GM12865 (cell line): ENCODE measurements around the gene KPNA4.
"Not testable (repeated sequence)": the region's sequence is repeated elsewhere in the genome, so short reads cannot be mapped to it uniquely, and the experiment has no call there.

Experiments used
- DNase-seq: peaks from one replicate; pipeline ENCODE4 v3.0.0; 2010; ENCODE audit warnings: low read depth
- H3K4me3 ChIP-seq: 2 replicates; pipeline ENCODE4 v1.5.1; 2011; ENCODE audit warnings: mild to moderate bottlenecking, low read depth, low read length, control low read depth
- TF ChIP-seq, protein P1 (sequence below): IDR thresholded peaks from 2 replicates; pipeline ENCODE4 v1.5.1; 2011; ENCODE audit warnings: low read length, control low read depth, low read depth, inconsistent platforms; ENCODE audit not compliant: insufficient read depth; ENCODE audit errors: missing control alignments

KPNA4 gene

DNA sequence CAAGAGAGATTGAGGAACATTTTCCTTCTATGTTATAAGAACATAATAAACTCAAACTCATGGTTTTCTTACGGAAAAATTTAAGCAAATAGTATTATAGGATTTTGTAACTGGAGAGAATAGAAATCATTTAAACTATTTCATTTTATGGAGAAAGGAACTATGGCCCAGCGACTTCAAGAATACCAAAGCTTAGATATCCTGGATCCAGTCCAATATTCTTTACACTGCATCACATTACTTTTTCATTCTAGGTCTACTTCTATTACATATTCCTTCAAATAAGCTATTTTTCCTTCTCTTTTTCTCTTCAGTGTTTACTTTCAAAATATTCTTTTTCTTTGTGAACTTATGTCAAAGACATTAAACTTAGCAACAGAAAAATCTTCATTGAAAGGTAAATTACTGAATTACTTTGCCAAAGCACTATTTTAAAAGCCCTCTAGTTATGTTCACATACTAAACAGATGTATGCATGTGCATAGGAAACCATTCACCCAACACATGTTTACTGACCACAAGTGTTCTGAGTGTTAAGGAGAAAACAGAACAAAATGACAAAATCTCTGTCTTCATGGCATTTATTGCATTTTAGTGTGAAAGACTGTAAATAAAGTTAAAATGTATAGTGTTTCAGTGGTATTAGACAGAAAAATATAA is 20.4 kb downstream of the KPNA4 start:
- TF ChIP-seq, protein P1, sequence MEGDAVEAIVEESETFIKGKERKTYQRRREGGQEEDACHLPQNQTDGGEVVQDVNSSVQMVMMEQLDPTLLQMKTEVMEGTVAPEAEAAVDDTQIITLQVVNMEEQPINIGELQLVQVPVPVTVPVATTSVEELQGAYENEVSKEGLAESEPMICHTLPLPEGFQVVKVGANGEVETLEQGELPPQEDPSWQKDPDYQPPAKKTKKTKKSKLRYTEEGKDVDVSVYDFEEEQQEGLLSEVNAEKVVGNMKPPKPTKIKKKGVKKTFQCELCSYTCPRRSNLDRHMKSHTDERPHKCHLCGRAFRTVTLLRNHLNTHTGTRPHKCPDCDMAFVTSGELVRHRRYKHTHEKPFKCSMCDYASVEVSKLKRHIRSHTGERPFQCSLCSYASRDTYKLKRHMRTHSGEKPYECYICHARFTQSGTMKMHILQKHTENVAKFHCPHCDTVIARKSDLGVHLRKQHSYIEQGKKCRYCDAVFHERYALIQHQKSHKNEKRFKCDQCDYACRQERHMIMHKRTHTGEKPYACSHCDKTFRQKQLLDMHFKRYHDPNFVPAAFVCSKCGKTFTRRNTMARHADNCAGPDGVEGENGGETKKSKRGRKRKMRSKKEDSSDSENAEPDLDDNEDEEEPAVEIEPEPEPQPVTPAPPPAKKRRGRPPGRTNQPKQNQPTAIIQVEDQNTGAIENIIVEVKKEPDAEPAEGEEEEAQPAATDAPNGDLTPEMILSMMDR: no peak
- DNase-seq: no peak

DNA sequence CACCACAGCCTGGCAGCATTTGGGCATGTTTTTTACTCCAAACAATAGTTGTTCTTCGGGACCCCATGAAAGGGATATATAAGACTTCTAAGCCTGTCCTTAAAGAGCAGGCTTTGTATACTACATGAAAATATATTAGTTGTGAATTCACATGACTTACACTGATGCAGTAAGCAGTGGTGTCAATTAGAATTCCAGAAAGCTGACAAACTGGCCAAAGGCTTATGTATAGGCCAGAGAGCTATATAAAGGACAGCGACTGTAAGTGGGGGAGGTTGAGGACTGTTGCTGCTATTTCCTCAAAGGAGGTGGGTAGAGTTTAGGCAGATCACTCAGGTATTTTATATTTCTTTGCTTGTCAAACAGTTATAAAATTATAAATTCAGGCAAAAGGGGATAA is 24.8 kb downstream of the KPNA4 start:
- TF ChIP-seq, protein P1: no peak
- H3K4me3 ChIP-seq: no peak overlapping the region
- no peak for DNase-seq

More for the DNA sequence above, 20.4 kb downstream of the KPNA4 start:
- no peak overlapping the region for H3K4me3 ChIP-seq

DNA sequence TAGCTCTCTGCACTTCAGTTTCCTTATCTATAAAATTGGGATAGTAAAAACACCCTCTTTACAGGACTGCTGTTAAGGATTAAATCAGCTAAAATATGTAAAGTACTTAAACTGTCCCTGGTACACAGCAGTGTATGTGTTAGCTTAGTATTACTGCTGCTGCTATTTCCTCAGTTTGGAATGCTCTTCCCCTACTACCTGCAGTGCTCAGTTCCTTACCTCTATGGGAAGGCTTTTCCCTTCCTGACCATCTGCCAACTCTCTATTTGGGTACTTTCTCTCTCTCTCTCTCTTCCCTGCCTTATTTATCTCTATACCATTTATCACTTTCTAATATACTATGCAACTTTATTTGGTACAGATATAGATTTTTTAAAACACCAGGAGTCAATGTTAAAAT is 26.5 kb downstream of the KPNA4 start:
- TF ChIP-seq, protein P1: no peak
- DNase-seq: no peak
- no peak overlapping the region for H3K4me3 ChIP-seq

DNA sequence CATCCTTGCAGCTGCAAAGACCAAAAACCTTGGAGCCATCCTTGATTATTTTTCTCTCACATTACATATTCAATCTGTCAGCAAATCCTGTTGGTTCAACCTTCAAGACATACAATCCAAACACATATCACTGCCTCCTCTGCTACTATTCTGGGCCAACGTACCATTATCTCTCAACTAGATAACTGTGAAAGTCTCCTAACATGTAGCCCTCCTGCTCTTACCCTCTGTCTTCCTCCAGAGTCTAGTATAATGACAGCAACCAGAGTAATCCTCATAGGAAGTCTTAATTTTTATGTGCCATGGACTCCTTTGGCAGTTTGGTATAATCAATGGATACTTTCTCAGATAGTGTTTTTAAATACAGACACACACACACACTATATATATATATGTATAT is 27.6 kb downstream of the KPNA4 start:
- no peak for DNase-seq
- no peak overlapping the region for H3K4me3 ChIP-seq
- TF ChIP-seq, protein P1: no peak

DNA sequence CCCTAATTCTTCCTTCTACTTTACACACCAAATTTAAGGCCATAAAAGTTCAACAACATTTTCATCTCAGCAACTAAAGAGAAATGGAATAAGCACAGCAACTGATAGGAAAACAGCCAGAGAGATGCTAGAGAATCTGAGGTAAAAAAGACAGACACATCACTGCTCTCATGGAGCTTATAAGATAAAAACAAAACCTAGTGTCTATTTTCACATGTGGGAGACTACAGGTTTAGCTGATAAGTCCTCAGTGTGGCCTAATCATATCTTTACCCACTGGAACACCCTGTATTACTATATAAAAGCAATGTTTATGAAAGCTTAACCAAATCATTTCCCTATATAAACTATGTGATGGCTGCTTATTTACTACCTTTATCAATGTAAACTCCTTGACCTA is 33.0 kb downstream of the KPNA4 start:
- DNase-seq: no peak
- no peak overlapping the region for H3K4me3 ChIP-seq
- TF ChIP-seq, protein P1: no peak

DNA sequence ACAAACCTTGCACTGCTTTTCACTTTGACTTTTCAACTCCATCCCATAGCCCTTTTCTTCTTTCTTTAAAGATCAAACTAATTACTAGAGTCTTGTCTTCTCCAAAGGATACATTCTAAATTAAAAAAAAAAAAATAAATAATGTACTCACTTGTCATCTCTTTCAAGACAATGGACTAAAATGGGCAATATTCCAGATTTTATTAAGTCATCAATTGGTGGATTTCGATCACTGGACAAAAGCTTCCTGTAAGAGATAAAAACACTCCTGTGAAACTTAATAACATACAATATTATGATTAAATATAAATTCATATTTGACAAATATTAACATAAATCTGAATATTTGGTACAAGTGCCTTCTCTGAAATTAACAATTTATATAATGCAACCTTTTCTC is 34.1 kb downstream of the KPNA4 start:
- no peak for DNase-seq
- TF ChIP-seq, protein P1: no peak
- H3K4me3 ChIP-seq: no peak overlapping the region

DNA sequence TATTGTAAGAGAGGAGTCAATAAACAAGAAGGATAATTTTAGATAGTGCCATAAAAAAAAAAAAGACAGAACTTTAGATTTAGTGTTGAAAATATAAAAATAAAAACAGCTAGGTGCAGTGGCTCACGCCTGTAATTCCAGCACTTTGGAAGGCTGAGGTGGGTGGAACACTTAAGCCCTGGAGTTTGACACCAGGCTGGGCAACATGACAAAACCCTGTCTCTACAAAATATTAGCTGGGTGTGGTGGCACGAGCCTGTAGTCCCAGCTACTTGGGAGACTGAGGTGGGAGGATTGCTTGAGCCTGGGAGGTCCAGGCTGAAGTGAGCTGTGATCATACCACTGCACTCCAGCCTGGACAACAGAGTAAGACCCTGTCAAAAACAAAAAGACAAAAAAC is 49.0 kb downstream of the KPNA4 start:
- not testable (repeated sequence) for H3K4me3 ChIP-seq, DNase-seq
